CD4-positive, alpha-beta T cell treated with Interleukin-17A for 4 hours (primary cell): Measurements from ENCODE around the gene MAP2K7.
"Not testable (repeated sequence)": the region's sequence is repeated elsewhere in the genome, so short reads cannot be mapped to it uniquely, and the experiment has no call there.

Experiments used
- DNase-seq: peaks from one replicate; pipeline ENCODE4 v3.0.0-alpha.2; 2020; ENCODE audit warnings: mixed read lengths

The MAP2K7 gene

DNA sequence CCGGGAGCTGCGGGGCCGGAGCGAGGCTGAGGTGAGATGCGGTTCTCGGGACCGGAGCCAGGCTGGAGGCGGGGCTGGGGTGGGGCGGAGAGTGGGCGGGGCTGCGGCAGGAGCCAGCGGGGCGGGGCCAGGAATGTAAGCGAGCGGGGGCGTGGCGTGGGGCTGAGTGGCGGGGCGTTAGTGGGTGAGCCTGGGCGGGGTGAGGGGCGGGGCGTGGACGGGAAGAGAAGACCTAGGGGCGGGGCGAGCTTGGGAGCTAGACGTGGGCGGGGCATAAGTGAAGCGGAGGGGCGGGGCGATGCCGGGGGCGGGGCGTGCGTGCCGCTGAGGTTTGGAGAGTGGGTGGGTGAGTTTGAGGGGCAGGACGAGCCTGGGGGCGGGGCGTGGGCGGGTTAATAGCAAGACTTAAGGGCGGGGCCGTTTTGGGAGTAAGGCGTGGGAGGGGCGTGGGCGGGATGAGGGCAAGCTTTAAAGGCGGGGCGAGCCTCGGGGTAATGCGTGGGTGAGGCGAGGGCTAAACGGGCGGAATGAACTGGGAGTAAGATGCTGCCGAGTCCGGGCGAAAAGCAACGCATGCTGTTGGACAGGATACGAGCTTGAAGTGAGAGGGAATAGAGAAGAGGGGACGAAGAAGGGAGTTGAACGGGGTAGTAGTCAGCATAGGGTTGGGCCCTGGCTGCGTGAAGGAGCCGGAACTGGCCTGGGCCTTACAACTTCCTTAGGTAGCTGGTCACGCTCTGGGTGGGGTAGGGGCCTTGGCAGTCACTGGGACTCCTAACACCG is 17.0 kb downstream of the MAP2K7 start:
- DNase-seq: peak; percentile 100

DNA sequence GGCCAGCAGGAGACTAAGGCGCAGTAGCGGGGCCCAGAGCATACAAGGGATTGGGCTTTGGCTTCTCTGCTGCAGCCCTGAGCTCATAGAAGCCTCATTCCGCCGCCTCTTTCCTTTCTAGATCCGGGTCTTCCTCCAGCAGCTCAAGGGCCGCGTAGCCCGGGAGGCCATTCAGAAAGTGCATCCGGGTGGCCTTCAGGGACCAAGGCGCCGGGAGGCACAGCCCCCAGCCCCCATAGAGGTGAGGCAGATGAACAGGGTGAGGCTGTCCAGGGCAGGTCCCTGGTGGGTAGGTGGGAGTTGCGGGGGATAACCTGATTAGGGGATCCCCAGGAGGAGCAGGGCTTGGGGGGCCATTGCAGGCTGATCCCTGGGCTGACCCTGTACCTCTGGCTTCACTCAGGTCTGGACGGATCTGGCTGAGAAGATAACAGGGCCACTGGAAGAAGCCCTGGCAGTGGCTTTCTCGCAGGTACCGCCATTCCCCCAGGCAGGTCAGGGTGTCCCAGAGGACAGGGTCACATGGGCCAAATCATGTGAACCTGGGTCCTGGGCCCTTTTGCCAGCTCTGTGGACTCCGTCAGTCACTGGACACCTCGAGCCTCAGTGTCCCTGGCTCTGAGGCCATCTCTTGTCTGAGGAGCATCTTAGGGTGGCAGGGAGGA is 17.8 kb downstream of the MAP2K7 start:
- no peak for DNase-seq

DNA sequence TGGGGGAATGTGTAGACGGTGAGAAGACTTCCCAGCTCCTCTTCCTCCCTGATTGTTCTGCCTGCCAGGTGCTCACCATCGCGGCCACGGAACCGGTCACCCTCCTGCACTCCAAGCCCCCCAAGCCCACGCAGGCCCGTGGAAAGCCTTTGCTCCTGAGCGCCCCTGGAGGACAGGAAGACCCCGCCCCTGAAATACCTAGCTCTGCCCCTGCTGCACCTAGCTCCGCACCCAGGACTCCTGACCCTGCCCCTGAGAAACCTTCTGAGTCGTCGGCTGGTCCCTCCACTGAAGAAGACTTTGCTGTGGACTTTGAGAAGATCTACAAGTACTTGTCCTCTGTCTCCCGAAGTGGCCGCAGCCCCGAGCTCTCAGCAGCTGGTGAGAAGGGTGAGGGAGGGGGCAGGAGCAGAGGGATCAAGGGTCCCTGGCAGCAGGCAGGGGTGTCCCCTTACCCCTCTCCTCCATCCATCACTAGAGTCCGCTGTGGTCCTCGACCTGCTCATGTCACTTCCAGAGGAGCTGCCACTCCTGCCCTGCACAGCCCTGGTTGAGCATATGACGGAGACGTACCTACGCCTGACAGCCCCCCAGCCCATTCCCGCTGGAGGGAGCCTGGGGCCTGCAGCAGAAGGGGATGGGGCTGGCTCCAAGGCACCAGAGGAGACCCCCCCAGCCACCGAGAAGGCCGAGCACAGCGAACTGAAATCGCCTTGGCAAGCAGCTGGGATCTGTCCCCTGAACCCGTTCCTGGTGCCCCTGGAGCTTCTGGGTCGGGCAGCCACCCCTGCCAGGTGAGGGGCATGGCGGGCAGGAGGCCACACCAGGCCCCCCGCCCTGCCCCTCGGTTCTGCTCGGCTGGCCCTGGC is 18.5 kb downstream of the MAP2K7 start:
- no peak for DNase-seq

DNA sequence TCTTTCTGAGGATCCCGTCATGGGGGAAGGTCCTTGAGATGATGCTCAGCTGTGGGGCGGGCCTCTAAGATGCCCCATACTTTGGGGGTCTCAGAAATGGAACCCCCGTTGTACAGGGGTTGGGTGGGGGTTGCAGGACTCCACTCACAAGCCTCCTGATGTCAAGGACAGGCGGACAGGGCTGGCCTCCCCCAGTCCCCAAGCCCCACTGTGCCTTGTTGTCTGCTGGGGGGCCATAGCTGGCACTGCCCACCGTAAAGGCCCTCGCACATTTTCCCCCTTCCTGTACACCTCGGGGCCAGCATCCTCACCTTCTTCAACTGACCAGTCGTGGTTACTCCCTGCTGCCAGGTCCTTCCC is 19.1 kb downstream of the MAP2K7 start:
- DNase-seq: no peak

DNA sequence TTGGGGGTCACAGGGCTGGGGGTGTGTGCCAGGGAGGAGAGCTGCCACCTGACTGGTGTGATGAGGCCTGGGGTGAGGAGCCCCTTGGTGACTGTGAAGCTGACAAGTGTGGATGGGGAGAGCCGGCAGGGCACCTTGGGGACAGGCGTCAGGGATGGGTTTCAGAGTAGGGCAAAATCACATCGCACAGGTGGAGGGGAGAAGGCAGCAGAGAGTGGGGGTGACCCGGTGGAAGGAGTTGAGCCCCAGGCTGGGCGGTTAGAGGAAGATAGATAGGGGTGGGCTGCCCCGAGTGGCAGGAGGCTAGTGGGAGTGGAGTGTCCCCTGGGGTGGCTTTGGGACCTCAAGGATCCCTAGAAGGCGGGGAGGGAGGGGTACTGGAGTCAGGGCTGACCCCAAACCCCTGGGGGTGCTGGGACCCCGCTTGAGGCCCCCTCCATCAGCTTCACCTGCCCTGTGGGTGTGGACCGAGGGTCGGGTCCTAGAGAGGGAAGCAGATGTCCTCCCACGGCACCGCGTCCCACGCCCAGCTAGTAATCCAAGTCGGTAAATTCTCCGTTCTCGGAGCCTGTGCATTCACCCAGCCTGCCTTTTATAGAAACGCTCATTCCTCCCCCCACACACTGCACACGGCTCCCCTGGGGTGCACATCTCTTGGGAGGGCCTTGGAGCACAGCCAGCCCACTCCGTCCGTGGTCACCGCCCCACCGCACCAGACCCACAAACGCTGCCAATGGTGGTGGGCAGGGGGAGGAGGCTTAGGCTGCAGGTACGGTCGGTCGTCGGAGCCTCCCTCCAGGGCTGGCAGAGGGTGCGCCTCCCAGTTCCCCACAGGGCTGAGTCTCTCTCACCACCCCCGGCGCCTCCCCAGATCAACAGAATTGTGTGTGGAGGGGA is 19.9 kb downstream of the MAP2K7 start:
- no peak for DNase-seq

DNA sequence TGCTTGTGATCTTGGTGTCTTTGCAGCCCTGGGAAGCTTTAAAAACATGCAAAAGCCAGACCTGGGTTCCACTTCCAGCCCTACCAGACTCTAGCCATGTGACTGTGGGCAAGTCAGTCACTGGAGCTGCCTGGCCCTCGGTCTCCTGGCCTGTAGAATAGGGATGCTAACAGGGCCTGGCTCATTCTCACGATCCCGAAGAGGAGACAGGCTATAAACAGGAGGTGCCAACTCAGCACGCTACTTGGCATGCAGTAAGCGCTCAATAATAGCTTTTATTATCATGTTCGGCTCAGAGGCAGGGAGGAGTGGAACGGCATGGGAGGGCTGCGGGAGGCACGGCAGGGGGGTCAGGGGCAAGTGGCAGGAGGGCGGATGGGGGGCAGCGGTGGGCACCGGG is 20.6 kb downstream of the MAP2K7 start:
- DNase-seq: no peak

DNA sequence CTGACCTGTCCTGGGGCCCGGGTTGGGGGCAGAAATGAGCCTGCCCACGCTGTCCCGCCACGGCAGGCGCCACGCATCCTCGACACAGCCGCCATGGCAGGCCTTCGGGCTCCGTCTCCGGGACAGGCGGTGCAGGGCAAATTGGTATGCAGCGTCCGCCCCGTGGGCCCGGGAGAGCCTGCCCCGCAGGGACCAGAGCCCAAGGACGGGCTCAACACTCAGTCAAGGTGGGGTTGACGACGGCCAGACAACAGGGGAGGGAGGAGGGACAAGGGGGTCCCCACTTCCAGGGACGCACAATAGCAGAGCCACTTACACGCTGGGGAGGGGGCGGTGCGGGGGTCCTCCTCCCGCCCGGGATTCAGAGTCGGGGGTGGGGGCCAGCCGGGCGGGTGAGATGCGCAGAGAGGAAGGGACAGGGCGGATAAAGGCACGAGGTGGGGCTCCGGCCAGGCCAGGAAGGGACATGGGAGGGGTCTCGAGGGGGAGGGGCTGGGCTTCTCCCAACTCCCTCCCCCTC is 21.0 kb downstream of the MAP2K7 start:
- no peak for DNase-seq

DNA sequence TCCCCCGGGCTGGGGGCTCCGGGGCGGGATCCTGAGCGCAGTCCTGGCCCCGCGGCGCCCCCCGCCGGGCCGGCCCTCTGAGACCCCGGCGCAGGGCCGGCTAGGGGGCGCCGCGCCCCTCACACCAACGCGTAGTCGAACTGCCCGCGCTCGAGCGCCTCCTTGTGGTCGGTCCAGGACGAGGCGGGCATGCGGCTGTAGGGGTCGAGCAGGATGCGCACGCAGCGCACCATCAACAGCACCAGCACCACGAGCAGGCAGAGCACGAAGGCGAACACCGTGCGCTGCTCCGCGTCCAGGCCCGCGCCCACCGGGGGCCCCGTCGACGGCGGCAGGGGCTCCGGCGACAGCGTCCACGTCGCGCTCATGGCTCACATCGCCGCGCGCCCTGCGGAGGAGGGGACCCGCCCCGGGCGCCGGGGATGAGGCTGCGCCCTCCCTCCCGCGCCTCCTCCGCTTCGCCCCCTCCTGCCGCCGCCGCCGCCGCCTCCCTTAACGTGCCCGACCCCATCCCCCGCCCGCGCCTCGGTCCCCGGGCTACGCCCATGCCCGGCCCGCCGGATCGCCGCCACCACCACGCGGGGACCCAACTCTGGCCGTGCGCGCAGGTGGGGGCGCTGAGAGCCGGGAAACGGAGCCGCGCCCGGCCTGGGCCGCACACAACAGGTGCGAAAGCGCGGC is 21.6 kb downstream of the MAP2K7 start:
- DNase-seq: peak; percentile 82

DNA sequence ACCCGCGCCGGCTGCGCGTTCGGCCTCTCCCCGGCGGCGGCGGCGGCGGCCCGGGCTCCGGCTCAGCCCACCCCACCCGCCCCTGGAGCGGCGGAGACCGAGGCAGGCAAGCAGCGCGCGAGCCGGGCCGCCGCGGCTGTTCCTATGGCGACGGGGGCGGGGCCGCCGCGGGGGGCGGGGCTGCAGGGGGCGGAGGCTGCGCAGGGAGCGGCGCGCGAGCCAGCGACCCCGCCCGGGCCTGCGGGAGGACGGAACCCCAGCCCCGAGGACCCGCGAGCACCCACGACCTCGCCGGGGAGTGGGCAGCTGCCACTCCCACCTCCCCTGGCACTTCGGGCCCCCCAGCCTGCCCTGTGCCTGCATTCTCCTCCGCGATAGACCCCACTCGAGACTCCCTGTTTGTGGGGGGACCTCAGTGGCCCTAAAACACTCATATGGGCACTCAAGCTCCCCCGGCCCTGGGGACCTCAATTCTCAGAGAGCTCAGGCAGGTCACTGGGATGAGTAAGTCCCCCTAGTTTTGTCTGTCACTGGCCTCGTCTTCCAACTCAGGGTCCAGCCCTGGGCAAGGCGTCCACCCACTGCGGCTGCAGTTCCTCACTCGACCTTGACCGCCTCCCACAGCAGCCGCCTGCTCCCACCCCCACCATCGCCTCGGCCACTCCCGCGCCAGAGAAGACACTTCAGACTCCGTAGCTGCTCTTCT is 22.5 kb downstream of the MAP2K7 start, which contains the start of gene CTXN1:
TSS of gene CTXN1 (minus strand) at position 115 of the 706 bp plus-strand sequence. CDS start 597 bp downstream, outside the sequence.
- DNase-seq: peak; percentile 85

DNA sequence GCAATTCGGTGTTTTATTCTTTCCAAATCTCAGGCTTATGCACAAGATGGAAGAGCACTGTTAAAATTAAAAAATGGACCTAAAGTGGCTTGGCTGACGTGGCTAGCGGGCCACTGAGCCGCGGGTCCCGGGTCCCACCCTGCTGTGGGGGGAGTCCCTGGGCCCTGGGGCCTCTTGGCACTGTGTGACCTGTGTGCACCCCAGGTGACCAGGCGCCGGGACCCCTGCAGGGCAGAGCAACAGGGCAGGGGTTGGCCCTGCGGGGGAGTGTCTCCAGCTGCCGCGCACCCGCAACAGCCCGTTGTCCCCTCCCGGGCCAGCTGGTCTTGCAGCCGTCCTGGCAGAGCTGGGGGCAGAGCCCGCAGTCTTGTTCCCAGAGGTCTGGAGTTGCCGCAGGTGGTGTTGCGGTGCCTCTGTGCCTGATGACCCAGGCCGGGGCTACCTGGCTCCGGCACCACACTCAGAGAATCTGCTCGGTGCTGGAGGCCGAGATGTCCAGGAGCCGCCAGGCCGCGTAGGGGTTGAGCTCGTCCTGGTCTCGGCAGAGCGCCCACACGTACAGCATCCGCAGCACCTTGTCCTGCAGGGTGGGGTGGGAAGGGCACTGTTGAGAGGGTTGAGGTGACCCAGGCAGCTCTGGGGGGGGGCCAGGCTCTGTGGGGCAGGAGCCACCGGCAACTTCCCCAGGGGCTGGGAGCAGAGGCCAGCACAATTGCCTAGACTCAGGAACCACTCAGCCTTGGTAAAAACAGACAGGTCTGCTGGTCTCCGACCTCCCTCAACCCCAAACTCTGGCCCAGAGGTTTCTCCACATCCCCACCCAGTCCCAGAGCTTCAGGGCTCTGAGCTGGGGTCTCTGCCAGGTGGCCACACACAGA is 23.3 kb downstream of the MAP2K7 start:
- no peak for DNase-seq

DNA sequence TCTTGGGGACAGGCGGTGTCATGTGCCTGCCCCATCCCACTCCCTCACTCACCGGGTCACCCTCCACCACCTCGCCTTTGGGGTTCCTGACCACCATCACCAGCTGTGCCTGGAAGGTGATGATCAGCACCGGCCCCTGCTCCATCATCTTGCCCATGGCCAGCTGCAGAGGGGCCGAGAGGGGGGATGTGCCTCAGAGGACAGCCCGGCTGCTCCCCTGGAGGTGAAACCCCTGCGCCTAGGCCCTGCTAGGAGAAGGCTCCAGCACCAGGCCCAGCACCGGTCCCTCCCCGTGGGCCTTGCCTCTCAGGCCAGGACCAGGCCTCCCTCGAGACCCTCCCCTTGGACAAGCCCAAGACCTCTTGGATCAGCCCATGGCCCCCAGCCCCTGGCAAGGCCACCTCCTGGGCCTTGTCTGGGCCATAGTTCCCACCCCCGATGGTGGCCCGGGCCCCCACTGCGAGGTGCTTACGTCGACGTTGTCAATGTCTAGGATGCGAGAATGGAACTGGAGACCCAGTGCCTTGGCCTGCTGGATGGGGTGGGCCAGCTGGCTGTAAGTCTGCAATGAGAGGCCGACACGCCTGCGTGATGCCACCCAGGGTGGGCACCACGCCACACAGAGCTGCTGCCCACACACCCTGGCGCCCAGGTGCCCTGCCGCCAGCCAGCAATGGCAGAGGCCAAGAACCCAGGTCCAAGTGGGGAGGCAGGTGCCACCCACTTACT is 24.1 kb downstream of the MAP2K7 start:
- DNase-seq: no peak

DNA sequence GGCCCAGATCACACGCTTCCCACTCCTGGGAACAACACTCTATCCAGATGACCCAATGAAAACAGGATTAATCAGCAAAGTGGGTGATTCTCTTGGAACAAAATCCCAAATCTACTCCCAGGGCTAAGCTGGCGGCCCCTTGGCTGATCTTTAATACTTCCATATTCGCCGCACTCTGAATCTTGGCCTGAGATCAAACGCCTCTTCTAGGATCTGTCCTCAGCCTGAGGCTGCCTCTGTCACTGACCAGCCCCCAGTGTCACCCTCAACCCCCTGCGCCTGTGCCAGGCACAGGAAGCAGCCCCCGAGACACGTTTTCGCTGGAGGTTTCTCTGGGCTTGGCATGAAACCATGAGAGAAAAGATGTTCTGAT is 24.6 kb downstream of the MAP2K7 start:
- DNase-seq: no peak

DNA sequence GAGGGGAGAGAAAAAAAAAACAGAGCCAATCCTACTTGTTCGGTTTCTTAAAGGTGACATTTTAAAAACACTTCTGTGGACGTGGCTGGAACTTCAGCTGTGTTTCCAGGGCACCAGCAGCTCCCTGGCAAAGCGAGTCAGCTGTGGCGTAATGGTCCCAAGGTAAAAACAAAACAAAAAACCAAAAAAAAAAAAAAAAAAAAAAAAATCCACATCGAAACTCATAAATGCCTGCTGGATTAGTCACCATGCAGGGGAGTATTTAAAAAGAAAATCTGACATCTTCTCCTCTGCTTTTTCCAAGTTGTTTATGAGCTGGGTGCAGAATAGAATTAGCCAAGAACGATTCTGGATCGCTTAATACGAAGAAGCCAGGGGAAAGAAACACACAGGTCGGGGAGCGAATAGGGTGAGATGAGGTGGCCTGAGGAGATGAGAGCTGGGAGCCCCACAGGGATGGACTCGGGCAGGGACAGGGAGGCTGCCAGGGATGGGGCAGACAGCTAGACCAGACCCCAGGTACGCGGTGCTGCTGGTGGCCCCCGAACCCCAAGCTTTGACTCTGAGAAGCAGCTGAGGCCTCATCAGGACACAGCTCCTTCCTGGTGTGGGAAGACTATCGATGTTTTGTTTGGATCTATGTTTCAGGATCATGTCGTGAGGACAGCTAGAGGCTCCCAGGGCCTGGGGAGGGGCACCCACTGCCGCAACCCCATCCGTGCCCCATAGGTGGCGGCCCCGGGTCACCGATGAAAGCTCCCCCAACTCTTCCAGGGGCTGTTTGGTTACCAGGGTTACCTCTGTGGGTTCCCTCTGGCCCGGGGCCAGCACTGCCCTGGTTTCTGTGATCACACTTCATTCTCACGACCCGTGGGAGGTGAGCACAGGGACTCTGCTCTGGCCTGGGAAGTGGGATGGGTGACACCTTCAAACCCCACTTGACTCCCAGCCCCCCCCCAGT is 25.3 kb downstream of the MAP2K7 start:
- peak; percentile 75 for DNase-seq

DNA sequence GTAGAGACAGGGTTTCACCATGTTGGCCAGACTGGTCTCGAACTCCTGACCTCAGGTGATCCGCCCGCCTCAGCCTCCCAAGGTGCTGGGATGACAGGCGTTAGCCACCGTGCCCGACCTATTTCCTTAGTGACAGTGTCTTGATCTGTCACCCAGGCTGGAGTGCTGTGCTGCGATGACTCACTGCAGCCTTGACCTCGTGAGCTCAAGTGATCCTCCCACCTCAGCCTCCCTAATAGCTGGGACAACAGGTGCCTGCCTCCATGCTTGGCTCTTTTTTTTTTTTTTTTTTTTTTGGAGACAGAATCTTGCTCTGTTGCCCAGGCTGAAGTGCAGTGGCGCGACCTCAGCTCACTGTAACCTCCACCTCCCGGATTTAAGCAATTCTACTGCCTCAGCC is 26.4 kb downstream of the MAP2K7 start:
- not testable (repeated sequence) for DNase-seq

DNA sequence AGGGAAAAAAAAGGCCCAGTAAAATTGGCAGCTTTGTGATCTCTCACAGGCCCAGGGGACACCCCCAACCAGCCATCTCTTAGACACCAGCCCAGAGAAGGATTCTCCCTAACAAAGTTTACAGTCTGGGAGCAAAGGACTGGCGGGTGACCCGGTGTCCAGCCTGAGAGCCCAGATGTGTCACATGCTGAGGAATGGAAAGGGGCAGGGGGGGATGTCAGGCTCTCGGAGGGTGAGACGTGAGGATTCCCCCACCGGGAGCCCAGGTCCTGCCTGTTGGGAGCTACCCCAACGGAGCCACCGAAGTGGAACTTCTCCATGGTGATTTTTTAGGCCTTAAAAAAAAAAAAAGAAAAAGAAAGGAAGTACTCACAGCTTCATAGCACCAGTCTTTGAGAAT is 27.1 kb downstream of the MAP2K7 start:
- no peak for DNase-seq

DNA sequence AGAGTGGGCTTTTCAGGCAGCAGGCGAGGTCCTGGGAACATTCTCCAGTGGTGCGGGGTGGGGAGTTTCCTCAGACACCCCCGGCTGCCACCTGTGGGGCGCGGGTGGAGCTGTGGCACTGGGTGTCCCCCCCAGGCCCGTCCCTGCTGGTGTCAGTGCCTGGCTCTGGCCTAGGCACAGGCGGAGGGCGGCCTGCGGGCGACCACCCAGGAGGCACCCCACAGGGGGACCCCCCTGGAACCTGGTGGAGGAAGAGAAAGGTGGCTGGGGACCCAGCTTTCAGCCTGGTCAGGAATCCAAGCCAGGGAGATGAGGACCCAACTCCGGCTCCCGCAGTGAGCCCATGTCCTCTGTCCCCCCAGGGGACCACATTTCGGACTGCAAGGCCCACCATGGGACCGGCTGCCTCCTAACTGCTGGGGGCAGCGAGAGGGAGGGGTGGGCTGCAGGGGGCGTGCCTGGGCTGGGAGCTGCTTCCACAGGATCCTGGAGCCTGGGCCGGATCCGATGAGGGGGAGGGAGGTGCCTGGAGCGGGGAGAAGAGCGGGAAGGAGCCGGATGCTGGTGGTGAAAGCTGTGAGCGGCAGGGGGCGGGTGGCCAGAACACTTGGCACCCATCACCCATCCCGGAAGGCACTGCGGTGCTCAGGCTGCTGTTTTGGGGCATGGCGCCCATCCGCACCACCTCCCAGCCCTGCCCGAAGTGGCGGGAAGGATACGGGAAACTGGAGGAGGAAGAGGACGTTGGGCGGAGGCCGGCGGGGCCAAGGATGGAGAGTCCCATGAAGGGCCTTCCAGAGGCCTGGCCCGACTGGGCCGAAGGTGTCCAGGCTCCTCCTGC is 27.8 kb downstream of the MAP2K7 start:
- DNase-seq: no peak
